Right lobe of liver (tissue), 4 donors: Measurements from ENCODE around the gene RPS5.
"Not testable (repeated sequence)": the region's sequence is repeated elsewhere in the genome, so short reads cannot be mapped to it uniquely, and the experiment has no call there.

ENCODE experiments used
- POLR2A ChIP-seq: fragments of 450-650 bp; IDR thresholded peaks from one replicate; pipeline ENCODE4 v1.6.1; 2017; ENCODE audit warnings: antibody characterized with exemption, mild to moderate bottlenecking
- TF ChIP-seq, protein P1 (sequence below), 4 donors: fragments of 200-600 bp in 3 of 4; fragments of 450-650 bp in 1 of 4; IDR thresholded peaks; one replicate each; pipeline versions ENCODE4 v1.5.1 to v1.8.0; 2016 to 2022; ENCODE audit warnings: antibody characterized with exemption in 4 of 4, mild to moderate bottlenecking in 2 of 4
- donor health status: DM: no; HTN: no; CAD: no.
- donor health status: DM: no; HTN: no; CAD: no.
- donor health status: DM: no; HTN: yes; CAD: no.

DNA sequence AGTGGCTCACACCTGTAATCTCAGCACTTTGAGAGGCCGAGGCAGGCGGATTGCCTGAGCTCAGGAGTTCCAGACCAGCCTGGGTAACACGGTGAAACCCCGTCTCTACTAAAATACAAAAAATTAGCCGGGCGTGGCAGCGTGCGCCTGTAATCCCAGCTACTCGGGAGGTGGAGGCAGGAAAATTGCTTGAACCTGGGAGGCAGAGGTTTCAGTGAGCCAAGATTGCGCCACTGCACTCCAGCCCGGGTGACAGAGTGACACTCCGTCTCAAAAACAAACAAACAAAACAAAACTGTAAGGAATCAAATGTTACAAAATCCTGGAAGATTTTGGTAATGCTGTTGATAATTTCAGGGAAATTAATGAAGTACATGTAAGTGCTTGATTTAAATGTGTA, 39.0 kb upstream of the RPS5 start:
- TF ChIP-seq, protein P1, sequence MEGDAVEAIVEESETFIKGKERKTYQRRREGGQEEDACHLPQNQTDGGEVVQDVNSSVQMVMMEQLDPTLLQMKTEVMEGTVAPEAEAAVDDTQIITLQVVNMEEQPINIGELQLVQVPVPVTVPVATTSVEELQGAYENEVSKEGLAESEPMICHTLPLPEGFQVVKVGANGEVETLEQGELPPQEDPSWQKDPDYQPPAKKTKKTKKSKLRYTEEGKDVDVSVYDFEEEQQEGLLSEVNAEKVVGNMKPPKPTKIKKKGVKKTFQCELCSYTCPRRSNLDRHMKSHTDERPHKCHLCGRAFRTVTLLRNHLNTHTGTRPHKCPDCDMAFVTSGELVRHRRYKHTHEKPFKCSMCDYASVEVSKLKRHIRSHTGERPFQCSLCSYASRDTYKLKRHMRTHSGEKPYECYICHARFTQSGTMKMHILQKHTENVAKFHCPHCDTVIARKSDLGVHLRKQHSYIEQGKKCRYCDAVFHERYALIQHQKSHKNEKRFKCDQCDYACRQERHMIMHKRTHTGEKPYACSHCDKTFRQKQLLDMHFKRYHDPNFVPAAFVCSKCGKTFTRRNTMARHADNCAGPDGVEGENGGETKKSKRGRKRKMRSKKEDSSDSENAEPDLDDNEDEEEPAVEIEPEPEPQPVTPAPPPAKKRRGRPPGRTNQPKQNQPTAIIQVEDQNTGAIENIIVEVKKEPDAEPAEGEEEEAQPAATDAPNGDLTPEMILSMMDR (IDR thresholded peaks at IDR 0.05), result not testable (repeated sequence)
- not testable (repeated sequence) for TF ChIP-seq POLR2A
